Skeletal muscle cell (primary cell): ENCODE results near the gene CD200R1L.

Experiments
- DNase-seq: peaks from one replicate; pipeline ENCODE4 v3.0.0-alpha.2; 2010; ENCODE audit warnings: low read depth
- H3K4me3 ChIP-seq: 2 replicates; pipeline ENCODE4 v1.5.1; 2011; ENCODE audit warnings: low read depth, mild to moderate bottlenecking, control low read depth, low read length, moderate library complexity

CD200R1L gene

DNA sequence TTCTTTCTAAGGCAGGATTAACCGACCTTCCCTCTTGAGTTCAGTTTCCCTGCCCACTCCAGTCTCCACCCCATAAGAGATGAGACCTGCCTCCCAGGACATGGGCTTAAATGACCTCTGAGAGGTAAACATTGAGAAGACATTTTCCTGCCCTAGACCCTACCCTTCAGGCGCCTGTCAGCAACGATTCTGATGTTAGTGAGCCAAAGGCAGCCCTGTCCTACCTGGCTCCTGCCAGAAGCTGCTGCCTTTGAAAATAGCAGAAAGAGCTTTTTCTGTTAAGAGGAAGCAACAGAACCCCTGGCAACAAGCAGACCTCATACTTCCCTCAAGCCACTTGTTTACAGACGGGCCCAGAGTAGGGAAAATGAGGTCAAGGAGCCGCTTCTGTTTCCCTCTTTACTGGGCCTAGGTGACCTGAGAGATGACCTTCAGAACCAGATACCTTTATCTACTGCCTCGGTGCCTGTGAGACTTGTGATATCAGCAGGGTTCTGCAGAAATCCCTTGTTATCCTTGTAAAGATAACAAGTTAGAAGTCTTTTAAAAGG, 52.0 kb downstream of the CD200R1L start:
- no peak overlapping the region for H3K4me3 ChIP-seq
- DNase-seq = no peak

DNA sequence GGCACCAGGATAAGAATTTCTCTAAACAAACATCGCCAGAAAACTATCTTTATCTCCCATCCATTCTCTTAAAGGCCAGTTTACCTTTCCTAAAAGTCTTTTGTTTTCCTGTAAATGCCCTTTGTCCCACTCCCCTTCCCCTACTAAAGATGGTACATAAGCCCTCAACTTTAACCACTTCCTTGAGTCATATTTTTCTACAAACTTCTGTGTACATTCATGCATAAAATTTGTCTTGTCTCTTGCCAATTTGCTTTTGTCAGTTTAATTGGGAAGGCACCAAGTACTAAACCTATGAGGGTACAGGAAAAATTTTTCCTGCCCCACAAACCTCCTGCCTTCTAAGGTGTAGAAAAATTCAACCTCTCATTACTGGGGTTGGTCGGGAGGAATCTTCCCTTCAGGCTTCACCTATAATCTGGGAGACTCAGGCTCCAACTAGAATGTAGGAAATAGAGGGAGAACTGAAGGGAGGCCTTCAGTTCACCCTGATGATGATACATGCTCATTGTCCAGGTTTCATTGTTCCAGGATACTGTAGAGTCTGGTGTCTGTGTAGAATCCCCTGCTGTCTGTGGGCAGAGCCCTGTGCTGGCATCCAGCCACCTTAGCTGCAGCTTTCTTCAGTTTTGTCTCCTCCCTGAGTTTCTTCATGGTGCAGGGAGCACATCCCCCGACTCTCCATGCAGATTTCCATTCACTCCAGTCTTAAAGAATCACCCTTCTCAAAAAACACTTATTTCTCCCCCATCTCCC, 53.2 kb downstream of the CD200R1L start:
- DNase-seq = no peak

DNA sequence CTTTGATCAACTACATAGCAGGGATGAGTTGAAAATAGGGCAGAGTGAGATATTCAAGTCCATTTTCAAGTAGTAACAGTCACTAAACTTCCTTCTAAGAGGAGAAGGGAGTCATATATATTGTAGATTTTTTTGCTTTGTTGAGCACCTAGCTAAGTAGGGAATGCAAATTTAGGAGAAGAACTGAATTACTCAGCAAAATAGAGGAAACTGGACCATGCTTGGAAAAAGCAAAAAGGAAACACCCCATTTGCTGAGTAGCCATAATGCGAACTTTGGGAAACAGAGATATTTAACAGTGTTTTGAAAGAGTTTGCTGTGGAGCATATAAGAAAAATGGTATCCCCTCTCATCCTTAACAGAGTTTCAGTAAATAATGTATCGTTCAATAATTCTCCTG, 54.9 kb downstream of the CD200R1L start:
- DNase-seq = no peak
- no peak overlapping the region for H3K4me3 ChIP-seq

More for the DNA sequence above, 53.2 kb downstream of the CD200R1L start:
- no peak overlapping the region for H3K4me3 ChIP-seq

DNA sequence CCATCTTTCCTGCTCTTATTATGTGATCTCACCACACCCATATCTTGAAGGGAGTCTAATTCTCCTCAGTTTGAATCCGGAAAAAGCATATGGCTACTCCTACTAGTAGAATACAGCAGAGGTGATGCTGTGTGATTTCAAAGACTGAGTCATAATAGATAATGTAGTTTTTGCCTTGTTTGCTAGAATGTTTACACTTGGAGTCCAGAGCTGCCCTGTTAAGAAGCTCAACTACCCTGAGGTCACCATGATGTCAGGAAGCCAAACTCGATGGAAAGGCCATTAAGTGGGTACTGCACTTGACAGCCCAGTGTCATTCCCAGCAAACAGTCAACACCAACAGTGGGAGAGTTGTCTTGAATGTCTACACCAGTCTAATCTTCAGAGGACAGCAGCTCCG, 56.9 kb downstream of the CD200R1L start:
- no peak for DNase-seq
- H3K4me3 ChIP-seq = no peak overlapping the region

DNA sequence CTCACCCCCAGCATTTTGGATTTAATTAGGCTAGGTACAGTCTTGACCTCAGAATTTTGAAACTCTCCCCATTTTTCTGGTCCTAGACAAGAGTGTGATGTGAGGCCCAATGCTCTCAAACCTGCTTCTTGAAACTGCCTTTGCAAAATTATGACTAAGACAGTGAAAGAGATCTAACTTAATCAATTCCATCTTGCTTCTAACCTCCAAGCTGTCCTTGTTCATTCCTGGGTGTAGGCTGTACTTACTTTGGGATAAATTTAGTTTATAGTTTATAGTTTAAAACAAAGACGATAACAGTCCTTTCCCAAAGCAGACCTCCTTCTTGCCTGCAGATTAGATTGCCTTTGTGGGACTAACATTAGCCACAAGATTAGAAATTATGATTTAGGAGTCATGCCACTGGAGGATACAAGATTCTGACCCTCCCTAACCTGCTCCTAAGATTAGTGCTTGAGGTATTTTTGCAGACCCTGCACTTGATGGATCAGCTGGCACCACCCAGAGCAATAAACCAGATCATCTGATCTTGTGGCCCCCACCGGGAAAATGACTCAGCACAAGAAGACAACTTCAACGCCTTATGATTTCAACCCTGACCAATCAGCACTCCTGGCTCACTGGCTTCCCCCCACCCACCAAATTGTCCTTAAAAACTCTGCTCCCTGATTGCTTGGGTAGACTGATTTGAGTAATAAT, 59.6 kb downstream of the CD200R1L start:
- no peak for DNase-seq
- H3K4me3 ChIP-seq = no peak overlapping the region

DNA sequence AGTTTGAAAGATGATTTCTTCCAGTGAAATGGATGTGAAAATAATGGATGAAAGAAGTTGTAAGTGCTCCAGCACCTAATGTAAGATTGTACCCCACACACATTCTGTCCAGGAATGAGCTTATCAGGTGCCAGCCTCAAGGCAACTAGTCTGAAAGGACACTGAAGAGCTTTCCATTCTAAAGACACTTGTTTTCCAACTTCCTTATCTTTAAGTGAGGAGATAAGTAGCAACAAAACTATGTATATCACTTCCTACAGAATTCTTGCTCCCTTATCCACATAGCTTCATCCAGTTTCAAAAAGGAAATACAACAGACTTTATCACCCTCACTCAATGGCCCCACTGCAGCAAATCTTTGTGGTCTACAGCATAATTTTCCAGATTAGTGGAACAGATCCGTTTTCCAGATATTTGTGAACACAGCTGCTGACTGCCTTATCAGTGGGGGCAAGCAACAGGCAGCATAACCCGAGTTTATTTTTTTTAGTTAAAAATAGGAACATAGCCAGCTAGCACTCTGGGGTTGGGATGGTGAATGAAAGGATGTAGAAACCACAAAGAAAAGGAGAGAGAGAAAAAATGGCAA, 60.6 kb downstream of the CD200R1L start:
- DNase-seq = no peak
- H3K4me3 ChIP-seq = no peak overlapping the region

DNA sequence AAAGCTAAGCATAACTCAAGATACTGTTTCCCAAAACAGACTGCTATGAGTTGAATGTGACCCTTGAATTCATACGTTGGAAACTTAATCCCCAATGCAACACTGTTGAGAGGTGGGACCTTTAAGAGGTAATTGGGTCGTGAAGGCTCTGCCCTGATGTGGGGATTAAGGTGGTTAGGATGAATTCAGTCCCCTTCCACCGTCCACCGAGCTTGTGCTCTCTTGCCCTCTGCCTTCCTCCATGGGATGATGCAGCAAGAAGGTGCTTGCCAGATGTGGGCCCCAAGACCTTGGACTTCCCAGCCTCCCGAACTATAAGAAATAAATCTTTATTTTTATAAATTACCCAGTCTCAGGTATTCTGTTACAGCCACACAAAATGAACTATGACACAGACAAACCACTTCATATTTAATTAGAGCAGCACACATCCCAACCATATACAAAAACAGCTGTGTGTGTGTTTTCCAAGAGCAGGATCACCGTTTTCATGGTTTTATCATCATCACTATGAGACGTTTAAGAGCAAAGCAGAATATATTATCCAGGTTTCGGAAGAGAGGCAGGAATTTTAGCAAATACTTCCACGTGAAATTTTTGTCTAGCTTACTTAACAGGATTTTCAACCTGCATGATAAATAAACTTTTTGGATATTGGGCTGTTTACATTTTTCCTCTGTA, 61.2 kb downstream of the CD200R1L start:
- DNase-seq = no peak
- no peak overlapping the region for H3K4me3 ChIP-seq

DNA sequence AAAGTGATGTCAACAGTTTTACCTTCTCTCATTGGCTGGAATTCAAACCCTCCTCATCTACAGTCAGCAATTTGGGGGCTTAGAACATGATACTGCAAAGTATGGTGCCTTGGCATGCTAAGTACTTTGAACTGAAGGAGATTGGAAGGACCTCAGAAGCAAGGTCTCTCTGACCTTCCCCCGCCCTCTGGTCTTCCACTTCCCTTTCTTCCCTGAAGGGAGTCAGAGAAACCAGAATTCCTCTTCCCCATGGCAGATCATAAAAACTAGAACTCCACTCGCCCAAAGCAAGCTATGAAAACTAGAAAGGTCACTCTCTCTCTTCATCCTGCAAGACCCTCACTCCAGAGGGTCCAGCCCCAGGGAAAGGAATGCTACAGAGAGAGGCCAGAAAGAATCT, 64.2 kb downstream of the CD200R1L start:
- no peak for DNase-seq
- no peak overlapping the region for H3K4me3 ChIP-seq

DNA sequence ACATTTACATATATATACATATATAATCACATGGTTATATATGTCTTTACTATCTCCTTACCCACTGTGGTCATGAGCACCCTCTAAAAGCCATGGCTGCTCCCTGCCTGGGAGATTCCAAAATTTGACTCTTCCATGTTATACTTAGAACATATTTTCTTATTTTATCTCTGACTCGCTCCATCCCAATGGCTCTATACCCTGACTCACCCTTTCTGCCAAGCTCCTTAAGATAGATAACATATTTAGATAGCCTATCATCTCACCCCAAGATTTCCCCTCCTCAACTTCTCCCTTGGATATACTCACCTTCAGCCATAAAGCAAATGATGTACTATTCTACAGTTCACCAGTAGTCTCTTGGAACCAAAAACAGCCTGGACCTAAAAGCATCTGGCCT, 65.1 kb downstream of the CD200R1L start:
- DNase-seq = no peak

DNA sequence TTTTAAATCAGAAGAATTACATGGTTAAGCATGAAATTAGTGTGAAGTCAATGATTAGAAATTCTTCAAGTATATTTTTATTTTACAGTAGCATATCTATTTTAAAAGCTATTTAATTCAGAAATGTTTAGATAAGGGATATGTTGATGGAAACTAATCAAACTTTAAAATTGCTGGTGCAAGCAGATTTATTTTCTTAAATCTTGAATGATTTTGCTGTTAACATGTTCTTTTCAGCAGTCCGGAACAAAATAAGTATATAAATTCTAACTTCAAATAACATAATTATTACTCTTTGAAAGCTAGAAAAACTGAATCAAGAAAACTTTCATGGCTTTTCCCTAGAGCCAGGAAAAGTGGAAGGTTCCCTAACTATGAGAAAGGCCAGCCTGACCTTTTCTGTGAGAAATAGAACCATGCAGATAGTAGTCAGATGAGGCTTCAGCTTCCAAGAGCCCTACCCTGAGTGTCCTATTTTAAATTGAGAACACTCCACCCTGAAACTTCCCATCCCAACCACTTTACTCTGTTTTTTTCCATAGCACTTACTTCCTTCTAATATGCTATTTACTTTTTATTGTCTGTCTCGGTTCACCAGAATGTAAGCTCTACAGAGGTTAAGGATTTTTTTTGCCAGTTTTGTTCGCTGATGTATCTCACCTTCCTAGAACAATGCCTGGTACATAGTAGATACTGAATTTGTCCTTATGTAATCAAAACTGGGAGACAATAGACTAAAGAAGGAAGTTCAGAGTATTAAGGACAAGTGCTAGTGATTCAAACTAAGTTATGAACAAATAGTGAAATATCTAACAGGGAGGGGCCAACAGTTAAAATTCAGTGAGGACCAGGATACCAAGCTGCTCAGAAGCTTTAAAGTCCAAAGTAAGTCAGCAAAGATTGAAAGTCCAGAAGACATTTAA, 66.8 kb downstream of the CD200R1L start:
- DNase-seq = no peak
- H3K4me3 ChIP-seq = no peak overlapping the region

More for the DNA sequence above, 65.1 kb downstream of the CD200R1L start:
- H3K4me3 ChIP-seq = no peak overlapping the region

DNA sequence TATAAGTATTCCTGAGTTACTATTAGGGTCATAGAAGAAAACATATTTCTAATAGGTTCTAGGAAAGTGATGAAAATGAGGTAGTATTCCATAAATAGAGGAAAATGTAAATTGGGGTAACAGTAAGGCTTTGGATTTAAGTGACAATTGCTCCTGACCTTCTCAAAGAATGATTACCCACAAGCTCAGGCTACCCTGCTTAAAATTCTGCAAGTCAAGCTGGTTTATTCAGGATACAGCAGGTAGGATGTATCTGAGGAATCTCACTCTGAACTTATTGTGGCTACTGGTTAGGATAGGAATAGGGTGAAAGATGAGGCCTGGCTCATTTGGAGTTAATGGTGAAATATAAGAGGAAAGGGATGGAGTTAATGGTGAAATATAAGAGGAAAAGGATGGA, 67.7 kb downstream of the CD200R1L start:
- H3K4me3 ChIP-seq = no peak overlapping the region

DNA sequence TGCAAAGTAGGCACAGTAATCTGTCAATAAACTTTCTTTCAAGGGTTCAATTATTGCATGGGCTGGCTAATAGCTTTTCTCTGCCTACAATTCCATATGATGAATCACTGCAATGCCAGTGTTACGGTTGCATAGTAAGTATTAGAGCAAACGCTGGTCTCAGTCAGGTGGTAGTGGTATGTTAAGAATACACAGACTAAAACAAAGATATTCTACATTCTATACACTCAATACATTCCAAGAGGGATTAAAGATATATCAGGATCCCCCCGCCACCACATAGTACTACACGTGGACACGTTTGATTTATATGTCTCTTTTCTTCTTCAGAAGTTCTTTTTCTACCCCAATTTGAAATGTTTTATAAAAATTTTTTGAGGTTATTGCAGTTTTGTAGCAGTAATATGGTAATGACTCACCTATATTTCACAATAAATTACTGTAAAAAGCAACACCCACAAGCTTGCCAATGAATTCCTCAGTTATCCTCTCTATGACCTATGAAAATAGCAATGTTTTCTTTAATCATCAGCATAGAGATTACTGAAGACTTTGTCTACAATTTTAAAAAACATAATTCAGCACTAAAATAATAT, 68.2 kb downstream of the CD200R1L start:
- peak; percentile 69 for DNase-seq
- H3K4me3 ChIP-seq = no peak overlapping the region

More for the DNA sequence above, 67.7 kb downstream of the CD200R1L start:
- no peak for DNase-seq

DNA sequence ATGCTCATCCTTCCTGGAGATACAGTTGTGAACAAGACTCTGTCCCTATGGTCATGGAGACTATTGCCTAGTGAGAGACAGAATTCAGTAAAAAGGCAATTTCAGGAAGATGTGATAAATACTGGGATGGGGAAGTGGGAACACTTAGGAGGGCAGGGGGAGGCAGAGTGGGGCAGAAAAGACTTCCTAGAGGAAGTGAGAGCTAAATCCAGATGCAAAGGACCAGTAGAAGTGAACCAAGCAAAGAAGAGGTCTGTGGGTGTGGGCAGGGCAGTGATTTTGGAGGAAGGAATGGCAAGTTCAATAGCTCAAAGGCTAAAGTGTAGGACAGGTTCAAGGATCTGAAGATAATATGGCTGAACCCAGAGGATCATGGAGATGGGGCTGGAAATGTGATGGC, 68.9 kb downstream of the CD200R1L start:
- no peak for DNase-seq
- H3K4me3 ChIP-seq = no peak overlapping the region

DNA sequence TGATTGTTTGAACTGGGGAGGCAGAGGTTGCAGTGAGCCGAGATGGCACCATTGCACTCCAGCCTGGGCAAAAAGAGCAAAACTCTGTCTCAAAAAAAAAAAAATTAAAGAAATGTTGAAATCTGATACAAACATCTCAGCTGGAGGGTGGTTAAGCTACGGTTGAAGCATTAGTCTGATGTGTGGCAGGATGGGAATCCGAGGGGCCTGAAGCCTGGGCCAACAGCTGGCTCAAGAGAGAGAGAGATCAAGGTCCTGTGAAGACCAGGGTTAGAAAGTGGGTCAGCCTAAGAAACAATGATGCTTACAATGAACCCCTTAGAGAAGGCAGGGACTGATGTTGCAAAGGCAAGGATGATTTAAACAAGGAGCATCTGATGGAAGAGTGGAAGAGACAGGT, 69.8 kb downstream of the CD200R1L start:
- no peak for DNase-seq
- no peak overlapping the region for H3K4me3 ChIP-seq

DNA sequence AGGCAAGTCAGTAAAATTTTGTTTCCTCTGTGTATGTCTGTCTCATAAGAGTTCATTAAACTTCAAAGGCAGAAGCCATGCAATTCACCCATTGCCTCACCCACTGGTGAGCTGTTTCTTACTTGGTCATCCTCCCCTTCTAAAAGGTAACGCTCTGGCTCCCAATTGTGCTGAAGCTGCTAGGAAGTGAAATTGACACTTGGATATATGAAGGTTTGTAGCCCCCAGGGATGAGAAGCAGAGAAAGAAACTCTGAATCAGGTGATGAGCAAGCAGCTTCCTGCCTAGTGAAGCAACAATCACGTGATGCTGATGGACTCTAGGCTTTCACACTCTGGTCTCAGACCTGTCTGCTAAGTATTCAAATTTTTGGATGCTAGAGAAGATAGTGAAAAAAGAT, 70.7 kb downstream of the CD200R1L start:
- DNase-seq = peak; percentile 68
- H3K4me3 ChIP-seq = no peak overlapping the region

DNA sequence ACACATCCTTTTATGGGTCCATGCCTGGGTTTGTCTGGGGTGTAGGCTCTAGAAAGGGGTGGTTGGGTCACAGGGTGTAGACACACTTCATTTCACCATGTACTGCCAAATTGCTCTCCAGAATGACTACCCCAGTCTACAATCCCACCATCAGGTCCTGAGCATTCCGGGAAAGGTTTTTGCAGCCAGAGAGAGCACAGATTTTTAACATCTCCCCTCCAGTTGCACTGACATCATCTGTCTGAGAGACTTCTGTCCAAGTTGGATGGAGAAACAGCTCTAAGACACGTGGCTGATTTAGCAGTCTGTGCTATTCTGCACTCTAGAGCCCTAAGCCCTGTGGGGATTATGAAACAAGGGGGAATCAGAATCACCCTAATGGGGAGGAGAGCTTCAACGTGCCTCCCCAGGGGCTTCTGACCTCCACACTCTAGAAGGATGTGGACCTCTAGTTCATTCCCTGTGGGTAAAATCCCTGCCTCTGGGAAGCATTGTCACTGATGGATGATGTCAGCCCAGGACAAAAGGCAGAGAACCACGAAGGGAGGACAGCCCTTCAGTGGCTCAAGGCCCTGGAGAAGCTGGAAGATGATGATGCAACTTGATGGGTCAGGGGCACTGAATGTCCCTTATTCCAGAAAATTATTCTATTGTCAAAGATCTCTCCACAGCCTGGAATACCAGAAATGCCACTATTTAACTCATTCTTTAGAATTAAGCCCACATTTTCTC, 71.5 kb downstream of the CD200R1L start:
- peak; percentile 88 for DNase-seq
- H3K4me3 ChIP-seq = no peak overlapping the region

DNA sequence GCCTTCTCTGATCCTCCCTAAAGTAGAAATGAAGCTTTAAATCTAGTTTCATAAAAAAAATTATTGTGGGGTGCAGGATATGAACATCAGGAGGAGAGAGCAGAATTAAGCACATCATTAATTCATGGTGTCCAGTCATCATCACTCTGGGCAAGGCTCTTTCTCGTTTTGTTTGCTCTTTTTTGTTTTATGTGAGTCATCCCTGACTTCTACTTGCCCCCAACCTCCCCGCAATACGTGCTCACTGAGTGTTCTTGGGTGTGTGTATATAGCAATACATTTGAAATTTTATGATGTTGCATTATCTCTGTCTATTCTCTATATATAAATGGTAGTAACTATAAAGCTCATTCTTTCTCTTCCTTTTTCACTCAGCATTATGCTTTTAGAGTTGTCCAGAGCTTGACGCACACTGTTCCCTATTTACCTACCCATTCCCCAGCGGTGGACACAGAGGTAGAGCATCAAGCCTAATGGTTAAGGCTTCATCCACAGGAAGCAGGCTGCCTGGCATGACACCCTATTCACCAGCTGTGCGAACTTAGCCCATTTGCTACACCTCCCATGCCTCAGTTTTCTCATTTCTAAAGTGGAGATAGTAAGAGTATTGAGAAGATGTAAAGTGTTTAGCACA, 72.3 kb downstream of the CD200R1L start:
- no peak overlapping the region for H3K4me3 ChIP-seq
- peak; percentile 83 for DNase-seq
